GM19468 (cell line): ENCODE measurements around the gene RNF17.

Experiments used
- ATAC-seq: cut with Tn5 transposase; IDR thresholded peaks from one replicate; pipeline ENCODE4 v1.9.1; 2021; ENCODE audit warnings: mild to moderate bottlenecking, moderate library complexity, moderate number of reproducible peaks; ENCODE audit not compliant: unreplicated experiment; ENCODE audit errors: extremely low read depth

Gene RNF17

GRCh38 chr13:24763596-24764275 lies at the start of gene RNF17:
TSS of gene RNF17 (plus strand) at chr13:24764169. CDS start at chr13:24764204, 35 bp downstream.
- no peak for ATAC-seq

GRCh38 chr13:24716011-24716410 lies 48.0 kb upstream of the RNF17 start:
- ATAC-seq, result no peak

GRCh38 chr13:24716446-24716845 lies 47.5 kb upstream of the RNF17 start:
- ATAC-seq, result no peak

- no peak for ATAC-seq
Measured at GRCh38 chr13:24717217-24717616, 46.8 kb upstream of the RNF17 start.

GRCh38 chr13:24718192-24718965 lies 45.6 kb upstream of the RNF17 start:
- ATAC-seq, result no peak

GRCh38 chr13:24719139-24719538 lies 44.8 kb upstream of the RNF17 start:
- ATAC-seq, result no peak

GRCh38 chr13:24723206-24723605 lies 40.8 kb upstream of the RNF17 start:
- ATAC-seq, result no peak

- no peak for ATAC-seq
Measured at GRCh38 chr13:24724714-24725113, 39.3 kb upstream of the RNF17 start.

GRCh38 chr13:24725379-24725778 lies 38.6 kb upstream of the RNF17 start:
- ATAC-seq, result no peak

GRCh38 chr13:24727731-24728601 lies 36.0 kb upstream of the RNF17 start:
- no peak for ATAC-seq

GRCh38 chr13:24730873-24731567 lies 32.9 kb upstream of the RNF17 start:
- ATAC-seq, result peak; percentile 63

- no peak for ATAC-seq
Measured at GRCh38 chr13:24734950-24735349, 29.0 kb upstream of the RNF17 start.

GRCh38 chr13:24737042-24737441 lies 26.9 kb upstream of the RNF17 start:
- no peak for ATAC-seq

- ATAC-seq, result no peak
Measured at GRCh38 chr13:24738366-24738847, 25.6 kb upstream of the RNF17 start.

GRCh38 chr13:24740014-24740890 lies 23.7 kb upstream of the RNF17 start:
- no peak for ATAC-seq

GRCh38 chr13:24741016-24741662 lies 22.8 kb upstream of the RNF17 start:
- ATAC-seq, result no peak

- ATAC-seq, result no peak
Measured at GRCh38 chr13:24741791-24742190, 22.2 kb upstream of the RNF17 start.

GRCh38 chr13:24742294-24742693 lies 21.7 kb upstream of the RNF17 start:
- ATAC-seq, result no peak

- ATAC-seq, result no peak
Measured at GRCh38 chr13:24742977-24743376, 21.0 kb upstream of the RNF17 start.
